Hair follicular keratinocyte (primary cell): ENCODE results near the gene SMAD9. TPM values are rescaled to one million over a fixed set of nuclear protein-coding genes. Genes with fewer than 3 reads are reported as not detected.

Experiments
- total RNA-seq: library from RNA; depleted of rRNA; stranded (reverse); fragments of >200 nt; gene quantifications from 2 replicates; pipeline ENCODE4 v1.2.3, GENCODE V29; 2015

The SMAD9 gene
- total RNA-seq = 0.27 and 0.39 TPM in 2 replicates

GRCh38 chr13:36919833-36920615, at the start of gene SMAD9:
SMAD9 (minus strand) TSS chr13:36920238; CDS start chr13:36879689, 40,549 bp downstream.

GRCh38 chr13:36818804-36819738, 101.0 kb downstream of the SMAD9 start, which contains the start of gene RFXAP:
RFXAP (plus strand) TSS chr13:36819222; CDS start chr13:36819358, 136 bp downstream.

Other genes with a start within 250 kb of the SMAD9 start
- gene SERTM1, start 246.2 kb downstream of the SMAD9 start, total RNA-seq = not detected in 2 replicates
- gene RFXAP, start 101.0 kb downstream of the SMAD9 start, total RNA-seq = 1.6 and 3.2 TPM in 2 replicates
- 49.7 and 61.1 TPM in 2 replicates for gene ALG5, start 79.1 kb upstream of the SMAD9 start, total RNA-seq
- gene EXOSC8, start 80.5 kb upstream of the SMAD9 start, total RNA-seq = 51.8 and 83.7 TPM in 2 replicates
- 31.1 and 33.8 TPM in 2 replicates for gene SUPT20H, start 139.4 kb upstream of the SMAD9 start, total RNA-seq
- not detected in 2 replicates for gene CSNK1A1L, start 185.4 kb upstream of the SMAD9 start, total RNA-seq